Esophagus muscularis mucosa (tissue), 4 donors: Measurements from ENCODE around the gene C12orf57.

Experiments used
- EP300 ChIP-seq: sonication (generic); formaldehyde crosslinking; IDR thresholded peaks from one replicate; pipeline ENCODE4 v1.6.1; 2017; ENCODE audit warnings: antibody characterized with exemption
- POLR2A ChIP-seq: fragments of 450-650 bp; IDR thresholded peaks from one replicate; pipeline ENCODE4 v1.6.1; 2017; ENCODE audit warnings: antibody characterized with exemption, moderate library complexity, mild to moderate bottlenecking, low read depth
- POLR2AphosphoS5 ChIP-seq, 2 donors: sonication (generic); formaldehyde crosslinking; IDR thresholded peaks; one replicate each; pipeline ENCODE4 v1.6.1; 2017; ENCODE audit warnings: antibody characterized with exemption in 2 of 2
- TF ChIP-seq, protein P1 (sequence below), 3 experiments: fragments of 200-600 bp in 2 of 3; fragments of 450-650 bp in 1 of 3; sonication (generic) in 2 of 3; IDR thresholded peaks; one replicate each; pipeline ENCODE4 v1.5.1; 2017 to 2019; ENCODE audit warnings: antibody characterized with exemption in 3 of 3, mild to moderate bottlenecking in 2 of 3, moderate library complexity in 1 of 3

DNA sequence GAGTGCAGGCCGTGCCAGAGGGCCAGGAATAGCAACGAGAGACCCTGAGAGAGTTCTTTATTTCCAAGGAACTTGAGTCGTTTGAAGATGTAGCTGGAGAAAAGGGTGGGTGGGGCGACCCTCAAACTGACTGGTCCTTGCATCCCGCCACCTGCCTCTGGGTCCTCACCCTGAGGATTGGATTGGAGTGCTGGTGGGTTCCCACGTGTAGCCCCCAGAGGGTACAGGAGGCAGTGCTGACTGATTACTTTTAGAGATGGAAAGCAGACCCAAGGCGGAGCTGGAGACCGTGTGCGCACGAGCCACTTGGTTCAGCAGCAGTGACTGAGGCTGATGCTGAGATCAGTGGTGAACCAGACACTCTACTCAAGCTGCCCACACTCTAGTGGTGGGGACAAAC lies 33.8 kb downstream of the C12orf57 start:
- TF ChIP-seq POLR2A: no peak
- TF ChIP-seq, protein P1, sequence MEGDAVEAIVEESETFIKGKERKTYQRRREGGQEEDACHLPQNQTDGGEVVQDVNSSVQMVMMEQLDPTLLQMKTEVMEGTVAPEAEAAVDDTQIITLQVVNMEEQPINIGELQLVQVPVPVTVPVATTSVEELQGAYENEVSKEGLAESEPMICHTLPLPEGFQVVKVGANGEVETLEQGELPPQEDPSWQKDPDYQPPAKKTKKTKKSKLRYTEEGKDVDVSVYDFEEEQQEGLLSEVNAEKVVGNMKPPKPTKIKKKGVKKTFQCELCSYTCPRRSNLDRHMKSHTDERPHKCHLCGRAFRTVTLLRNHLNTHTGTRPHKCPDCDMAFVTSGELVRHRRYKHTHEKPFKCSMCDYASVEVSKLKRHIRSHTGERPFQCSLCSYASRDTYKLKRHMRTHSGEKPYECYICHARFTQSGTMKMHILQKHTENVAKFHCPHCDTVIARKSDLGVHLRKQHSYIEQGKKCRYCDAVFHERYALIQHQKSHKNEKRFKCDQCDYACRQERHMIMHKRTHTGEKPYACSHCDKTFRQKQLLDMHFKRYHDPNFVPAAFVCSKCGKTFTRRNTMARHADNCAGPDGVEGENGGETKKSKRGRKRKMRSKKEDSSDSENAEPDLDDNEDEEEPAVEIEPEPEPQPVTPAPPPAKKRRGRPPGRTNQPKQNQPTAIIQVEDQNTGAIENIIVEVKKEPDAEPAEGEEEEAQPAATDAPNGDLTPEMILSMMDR (IDR thresholded peaks at IDR 0.05): no peak
- TF ChIP-seq POLR2AphosphoS5 (IDR thresholded peaks at IDR 0.05): no peak
- TF ChIP-seq EP300: no peak
